HAP-1 (cell line): ENCODE data around the gene ZNF841.

ENCODE experiments used
- DNase-seq, 2 experiments: peaks; one replicate each; pipeline ENCODE4 v3.0.0-alpha.2; 2016 to 2020; ENCODE audit warnings: low spot score in 2 of 2
- H3K27me3 ChIP-seq: fragments of 250-450 bp; sonication (Bioruptor Pico); 2 replicates; pipeline ENCODE4 v1.5.1; 2020; ENCODE audit warnings: low read depth, mild to moderate bottlenecking, moderate library complexity
- H3K36me3 ChIP-seq: fragments of 250-450 bp; sonication (Bioruptor Pico); replicated peaks from 2 replicates; pipeline ENCODE4 v1.5.1; 2020; ENCODE audit warnings: mild to moderate bottlenecking
- H3K4me1 ChIP-seq: fragments of 250-450 bp; sonication (Bioruptor Pico); 2 replicates; pipeline ENCODE4 v1.5.1; 2020; ENCODE audit warnings: mild to moderate bottlenecking
- H3K4me3 ChIP-seq: fragments of 250-450 bp; sonication (Bioruptor Pico); 2 replicates; pipeline ENCODE4 v1.5.1; 2020; ENCODE audit warnings: mild to moderate bottlenecking, moderate library complexity
- H3K9me3 ChIP-seq: fragments of 250-450 bp; sonication (Bioruptor Pico); 2 replicates; pipeline ENCODE4 v1.5.1; 2020; ENCODE audit warnings: mild to moderate bottlenecking, moderate library complexity
- in situ Hi-C: fragments of 300-500 bp; cut with MboI; formaldehyde crosslinking; loops from 3 replicates; pipeline ENCODE4 v1.14.3; 2020; ENCODE audit warnings: low sequenced_read_pairs, inconsistent platforms, mixed read lengths

ZNF841 gene

GRCh38 chr19:52095172-52096014, at the start of gene ZNF841:
Gene ZNF841, minus strand, starts transcription at chr19:52095765. Its CDS starts 10,964 bp downstream, at chr19:52084801.
- in situ Hi-C loops, result no loop called here
- H3K36me3 ChIP-seq, result no peaks in the 10 kb centered on the region
- no peaks in the 10 kb centered on the region for H3K27me3 ChIP-seq
- peaks cover 17% of the 10 kb centered on the region for H3K9me3 ChIP-seq
- H3K4me3 ChIP-seq, result peak within 1 kb of the TSS; percentile 32
- no peaks in the 10 kb centered on the region for H3K4me1 ChIP-seq
- DNase-seq, result peak; percentile 7 to 75

- Histone ChIP-seq H3K27me3 (no peaks in the 10 kb centered on the region), H3K9me3 (peaks cover 12% of the 10 kb centered on the region), H3K4me3 (no peak overlapping the region), H3K36me3 (0 out of 2 replicates have a peak, but pooled peaks cover 3% of the 10 kb centered on the region), H3K4me1 (no peaks in the 10 kb centered on the region; the same call in 1 of the 2 replicates)
- DNase-seq, result no peak
- in situ Hi-C loops, result no loop called here
Observed at GRCh38 chr19:52142001-52142595, 46.5 kb upstream of the ZNF841 start.

GRCh38 chr19:52141203-52141602, 45.6 kb upstream of the ZNF841 start:
- in situ Hi-C loops, result no loop called here
- Histone ChIP-seq H3K27me3 (no peaks in the 10 kb centered on the region), H3K4me3 (no peak overlapping the region), H3K4me1 (no peaks in the 10 kb centered on the region; the same call in 1 of the 2 replicates), H3K9me3 (peaks cover 12% of the 10 kb centered on the region), H3K36me3 (0 out of 2 replicates have a peak, but pooled peaks cover 3% of the 10 kb centered on the region)
- DNase-seq, result no peak

GRCh38 chr19:52140032-52140710, 44.6 kb upstream of the ZNF841 start:
- Histone ChIP-seq H3K4me3 (peak overlapping the region; percentile 79), H3K36me3 (0 out of 2 replicates have a peak, but pooled peaks cover 3% of the 10 kb centered on the region), H3K4me1 (no peaks in the 10 kb centered on the region; the same call in 1 of the 2 replicates), H3K27me3 (no peaks in the 10 kb centered on the region), H3K9me3 (peaks cover 17% of the 10 kb centered on the region)
- in situ Hi-C loops, result no loop called here
- DNase-seq, result no peak

GRCh38 chr19:52139252-52140031, 43.9 kb upstream of the ZNF841 start, which contains the start of gene ZNF616:
Gene ZNF616, minus strand, starts transcription at chr19:52139938. Its CDS starts 9,426 bp downstream, at chr19:52130512.
- in situ Hi-C loops, result no loop called here
- Histone ChIP-seq H3K36me3 (0 out of 2 replicates have a peak, but pooled peaks cover 3% of the 10 kb centered on the region), H3K9me3 (peaks cover 19% of the 10 kb centered on the region), H3K27me3 (no peaks in the 10 kb centered on the region), H3K4me1 (no peaks in the 10 kb centered on the region; the same call in 1 of the 2 replicates), H3K4me3 (peak within 1 kb of the TSS; percentile 79)
- DNase-seq, result peak; percentile 87 to 97

- no peaks in the 10 kb centered on the region for H3K27me3 ChIP-seq
- H3K4me1 ChIP-seq, result no peaks in the 10 kb centered on the region; the same call in 1 of the 2 replicates
- in situ Hi-C loops, result no loop called here
- peaks cover 20% of the 10 kb centered on the region for H3K9me3 ChIP-seq
- H3K36me3 ChIP-seq, result 0 out of 2 replicates have a peak, but pooled peaks cover 3% of the 10 kb centered on the region
- no peak for DNase-seq
- H3K4me3 ChIP-seq, result peak overlapping the region; percentile 79
Observed at GRCh38 chr19:52138983-52139251, 43.4 kb upstream of the ZNF841 start.

GRCh38 chr19:52138278-52138982, 42.9 kb upstream of the ZNF841 start:
- peak; percentile 42 to 71 for DNase-seq
- in situ Hi-C loops, result no loop called here

GRCh38 chr19:52120286-52120685, 24.7 kb upstream of the ZNF841 start:
- Histone ChIP-seq H3K36me3 (peaks cover 71% of the 10 kb centered on the region), H3K4me1 (no peaks in the 10 kb centered on the region), H3K4me3 (no peak overlapping the region), H3K27me3 (no peaks in the 10 kb centered on the region), H3K9me3 (peaks cover 19% of the 10 kb centered on the region)
- in situ Hi-C loops, result no loop called here
- DNase-seq, result no peak

More at GRCh38 chr19:52138278-52138982, 42.9 kb upstream of the ZNF841 start:
- peaks cover 25% of the 10 kb centered on the region for H3K9me3 ChIP-seq
- H3K27me3 ChIP-seq, result no peaks in the 10 kb centered on the region
- H3K4me3 ChIP-seq, result peak overlapping the region; percentile 79
- H3K4me1 ChIP-seq, result no peaks in the 10 kb centered on the region; the same call in 1 of the 2 replicates
- 0 out of 2 replicates have a peak, but pooled peaks cover 3% of the 10 kb centered on the region for H3K36me3 ChIP-seq

- H3K27me3 ChIP-seq, result no peaks in the 10 kb centered on the region
- peaks cover 28% of the 10 kb centered on the region for H3K9me3 ChIP-seq
- H3K36me3 ChIP-seq, result peaks cover 30% of the 10 kb centered on the region
- no peak overlapping the region for H3K4me3 ChIP-seq
- no peaks in the 10 kb centered on the region for H3K4me1 ChIP-seq
- in situ Hi-C loops, result no loop called here
- DNase-seq, result no peak
Observed at GRCh38 chr19:52115526-52116053, 20.0 kb upstream of the ZNF841 start.

- DNase-seq, result no peak
- Histone ChIP-seq H3K4me3 (no peak overlapping the region), H3K27me3 (no peaks in the 10 kb centered on the region), H3K36me3 (peaks cover 23% of the 10 kb centered on the region), H3K9me3 (peaks cover 19% of the 10 kb centered on the region), H3K4me1 (no peaks in the 10 kb centered on the region)
- in situ Hi-C loops, result no loop called here
Observed at GRCh38 chr19:52114691-52115090, 19.1 kb upstream of the ZNF841 start.

GRCh38 chr19:52112624-52113023, 17.1 kb upstream of the ZNF841 start:
- in situ Hi-C loops, result no loop called here
- Histone ChIP-seq H3K9me3 (peaks cover 19% of the 10 kb centered on the region), H3K36me3 (peaks cover 15% of the 10 kb centered on the region), H3K4me1 (no peaks in the 10 kb centered on the region), H3K4me3 (no peak overlapping the region), H3K27me3 (no peaks in the 10 kb centered on the region)
- DNase-seq, result no peak

- Histone ChIP-seq H3K9me3 (peaks cover 22% of the 10 kb centered on the region), H3K27me3 (no peaks in the 10 kb centered on the region), H3K4me3 (no peak overlapping the region), H3K4me1 (no peaks in the 10 kb centered on the region), H3K36me3 (no peaks in the 10 kb centered on the region; the same call in 1 of the 2 replicates)
- no peak for DNase-seq
- in situ Hi-C loops, result no loop called here
Observed at GRCh38 chr19:52110780-52111179, 15.2 kb upstream of the ZNF841 start.
